NCI-H2081 treated with DMSO at 0.1 percent for 48 hours (cell line): ENCODE measurements around the gene TMEM178B.

Experiments
- DNase-seq: peaks from one replicate; lab custom pipeline; 2025; lab: John Stamatoyannopoulos, UW

TMEM178B gene

DNA sequence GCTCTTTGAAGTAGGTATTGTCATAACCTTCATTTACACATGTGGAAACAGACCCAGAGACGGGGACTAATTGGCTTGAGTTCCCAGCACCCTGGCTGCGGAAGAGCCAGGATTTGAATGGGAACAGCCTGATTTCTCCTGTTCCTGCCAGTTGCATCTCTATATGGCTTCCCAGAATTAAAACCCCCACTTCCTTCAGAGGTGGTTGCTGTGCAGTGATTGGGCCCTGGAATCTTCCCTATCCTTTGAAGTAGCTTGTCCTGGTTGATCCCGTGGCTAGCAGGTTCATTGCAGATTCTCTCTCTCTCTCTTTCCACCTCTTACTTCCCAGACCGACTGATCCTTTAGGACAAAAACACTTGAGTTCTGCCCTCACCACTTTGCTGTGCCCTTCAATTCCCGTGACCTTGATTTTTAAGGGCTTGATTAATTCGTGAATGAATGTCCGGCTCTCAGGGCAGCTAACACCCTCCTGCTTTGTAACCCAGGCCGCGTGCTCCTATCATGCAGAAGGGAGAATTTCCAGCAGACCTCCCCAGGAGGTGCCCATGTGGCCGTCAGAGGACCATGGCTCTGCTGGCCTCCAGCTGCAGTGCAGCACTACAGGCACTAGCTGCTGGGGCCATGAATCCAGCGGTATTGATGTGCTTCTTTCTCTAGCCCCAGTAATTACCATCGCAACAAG lies 356.7 kb downstream of the TMEM178B start:
- no peak for DNase-seq

DNA sequence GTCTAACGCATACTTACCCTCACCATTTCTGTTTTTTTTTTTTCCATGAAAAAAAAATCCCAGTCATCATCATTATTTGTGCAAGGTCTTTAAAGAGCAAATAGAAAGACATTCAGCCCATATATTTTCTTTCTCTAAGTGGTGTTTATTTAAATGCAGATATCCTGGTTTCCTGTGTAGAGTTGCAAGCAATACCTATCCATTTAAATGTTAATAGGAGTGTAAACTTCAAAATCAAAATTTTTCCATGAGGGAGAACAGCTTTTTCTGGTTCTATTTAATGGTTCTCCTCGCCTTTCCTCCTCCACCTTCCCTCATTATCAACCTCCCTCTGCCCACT lies 357.2 kb downstream of the TMEM178B start:
- DNase-seq: peak; percentile 62

DNA sequence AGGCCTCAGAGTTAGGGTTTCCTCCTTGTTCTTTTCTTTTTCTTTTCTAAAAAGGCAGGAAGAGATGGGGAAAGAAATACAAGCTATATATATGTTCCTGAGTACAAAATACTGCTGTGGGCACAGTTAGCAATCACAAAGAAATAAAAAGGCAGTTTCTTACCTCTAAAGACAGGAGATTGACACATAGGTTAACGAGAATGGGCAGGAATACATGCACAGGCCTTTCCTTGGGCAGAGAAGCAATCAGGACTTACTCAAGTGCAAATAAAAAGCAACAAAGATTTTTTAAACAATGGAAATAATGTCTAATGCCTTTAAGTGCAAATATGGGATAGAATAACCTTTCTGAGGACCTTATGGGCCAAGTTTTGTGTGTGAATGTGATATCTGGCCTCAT lies 357.8 kb downstream of the TMEM178B start:
- DNase-seq: no peak

DNA sequence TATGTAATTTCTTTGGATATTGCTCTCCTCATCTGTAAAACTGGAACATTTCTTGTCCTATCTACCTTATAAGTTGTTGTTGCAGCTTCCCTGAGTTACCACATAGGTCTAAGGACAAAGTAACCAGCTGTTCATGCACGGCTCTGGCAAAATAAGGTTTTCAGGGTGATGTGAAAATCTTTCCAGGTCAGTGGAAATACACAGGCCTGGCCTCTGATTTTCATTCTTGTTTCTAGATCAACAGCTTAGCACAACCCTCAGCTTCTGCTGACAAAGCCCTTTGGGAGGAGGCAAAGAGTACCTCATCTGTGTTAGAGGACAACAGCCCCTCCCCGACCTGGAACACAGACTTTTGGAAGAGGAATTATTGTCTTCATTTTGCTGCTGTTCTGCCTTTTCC lies 359.8 kb downstream of the TMEM178B start:
- no peak for DNase-seq

DNA sequence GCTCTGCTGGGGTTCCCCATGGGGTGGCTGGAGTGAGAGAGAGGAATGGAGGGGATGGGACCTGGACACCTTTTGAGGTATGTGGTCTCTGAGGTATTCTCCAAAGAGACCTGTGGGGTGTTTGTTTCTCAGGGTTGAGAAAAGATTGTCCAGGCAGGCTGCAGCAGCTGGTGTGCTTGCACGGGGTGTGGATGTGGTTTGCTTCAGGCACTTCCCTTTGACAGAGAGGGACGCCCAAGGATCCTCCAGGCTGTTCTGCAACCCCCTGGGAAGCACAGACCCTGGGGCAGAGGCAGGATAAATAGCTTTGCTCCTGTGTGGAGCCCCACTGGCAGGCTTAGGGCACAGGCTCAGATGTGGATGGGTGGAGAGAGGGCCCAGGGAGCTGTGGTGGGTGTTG lies 362.3 kb downstream of the TMEM178B start:
- no peak for DNase-seq

DNA sequence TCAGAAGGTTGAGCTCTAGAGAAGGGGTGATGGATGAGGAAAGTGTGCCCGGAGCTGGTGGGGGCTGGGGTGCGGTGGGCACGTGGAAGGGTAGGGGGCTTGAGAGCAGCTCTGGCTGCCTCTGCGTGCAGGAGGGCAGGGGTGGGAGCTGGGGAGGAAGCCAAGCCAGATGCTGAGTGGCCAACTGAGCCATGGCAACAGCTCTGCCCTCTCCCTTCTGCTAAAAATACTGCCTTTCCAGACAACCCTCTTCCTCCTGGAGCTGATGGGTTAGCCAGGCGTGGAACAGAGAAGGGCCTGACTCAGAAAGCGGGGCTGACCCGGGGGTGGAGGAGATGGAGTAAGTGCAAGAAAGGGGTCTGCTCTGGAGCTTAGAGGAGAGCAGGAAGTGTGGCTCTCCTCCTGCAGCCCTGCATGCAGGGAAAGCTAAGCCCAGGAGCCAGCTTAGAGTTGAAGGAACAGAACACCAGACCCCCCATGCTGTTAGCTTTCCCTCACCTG lies 362.8 kb downstream of the TMEM178B start:
- no peak for DNase-seq

DNA sequence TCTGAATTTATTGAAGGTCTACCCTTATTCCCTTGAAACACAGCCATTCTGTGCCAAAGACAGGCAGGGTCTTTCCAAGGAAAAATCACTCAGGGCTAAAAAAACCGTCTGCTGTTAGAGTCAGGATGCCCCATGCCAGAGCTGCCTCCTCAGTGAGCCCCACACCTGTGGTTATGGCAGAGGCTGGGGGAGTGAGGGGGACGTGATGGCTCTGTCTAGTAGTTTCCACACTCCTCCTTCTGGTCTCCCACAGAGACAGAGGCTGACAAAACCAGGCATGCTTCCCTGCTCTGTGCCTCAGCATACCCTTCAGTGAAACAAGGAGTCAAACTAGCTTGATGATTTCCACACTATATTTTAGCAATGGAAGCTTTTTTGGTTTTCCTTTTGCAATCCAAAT lies 365.3 kb downstream of the TMEM178B start:
- DNase-seq: no peak

DNA sequence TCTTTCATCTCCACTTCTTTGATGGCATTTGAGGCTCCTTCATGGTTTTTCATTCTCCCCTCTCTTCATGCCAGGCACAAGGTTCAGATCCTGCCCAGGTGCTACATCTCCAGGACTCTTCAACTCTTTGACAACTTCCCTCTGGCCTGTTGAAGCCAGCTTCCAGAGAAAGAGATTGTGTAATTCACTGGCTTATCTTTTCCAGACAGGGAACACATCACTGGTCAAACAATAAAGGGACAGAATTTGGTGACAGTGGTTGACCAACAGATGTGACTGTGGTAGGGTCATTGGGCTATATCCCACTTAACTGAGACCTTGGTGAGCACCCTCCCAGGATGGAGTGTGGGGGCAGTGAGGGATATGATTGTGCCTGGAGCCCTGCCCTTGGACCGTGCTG lies 365.9 kb downstream of the TMEM178B start:
- no peak for DNase-seq

DNA sequence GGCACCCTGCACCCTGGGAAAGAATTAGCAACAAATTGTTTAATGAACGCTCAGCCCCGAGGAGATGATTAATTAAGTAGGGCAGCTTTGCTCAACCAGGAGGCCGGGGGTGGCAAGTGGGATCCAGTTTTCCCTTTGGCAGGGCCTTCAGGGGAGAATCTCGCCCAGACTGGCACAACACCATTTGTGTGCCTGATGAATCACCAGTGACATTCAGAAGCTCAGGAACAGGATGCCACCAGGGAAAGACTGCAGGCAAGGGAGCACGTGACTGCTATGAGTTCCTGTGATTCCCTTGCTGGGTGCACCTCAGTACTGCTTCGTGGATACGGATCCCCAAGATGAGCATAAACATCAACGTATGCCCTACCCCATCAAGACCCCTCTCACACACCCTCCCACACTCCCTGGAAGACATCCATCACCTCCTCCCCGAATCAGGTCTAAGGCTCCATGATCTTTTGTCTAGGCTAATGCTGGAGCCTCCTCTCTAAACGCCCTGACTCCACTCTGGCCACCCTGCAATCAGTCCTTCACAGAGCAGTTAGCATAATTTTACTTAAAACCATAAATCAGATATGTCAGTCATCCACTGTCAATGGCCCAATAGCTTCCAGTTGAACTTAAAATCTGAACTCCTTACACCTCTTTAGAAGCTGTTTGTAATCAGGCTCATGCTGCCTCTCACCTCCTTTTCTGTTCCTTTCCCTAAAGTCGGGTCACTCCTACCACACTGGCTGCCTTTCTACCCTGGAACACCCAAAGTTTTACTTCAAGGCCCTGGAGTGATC lies 368.2 kb downstream of the TMEM178B start:
- no peak for DNase-seq

DNA sequence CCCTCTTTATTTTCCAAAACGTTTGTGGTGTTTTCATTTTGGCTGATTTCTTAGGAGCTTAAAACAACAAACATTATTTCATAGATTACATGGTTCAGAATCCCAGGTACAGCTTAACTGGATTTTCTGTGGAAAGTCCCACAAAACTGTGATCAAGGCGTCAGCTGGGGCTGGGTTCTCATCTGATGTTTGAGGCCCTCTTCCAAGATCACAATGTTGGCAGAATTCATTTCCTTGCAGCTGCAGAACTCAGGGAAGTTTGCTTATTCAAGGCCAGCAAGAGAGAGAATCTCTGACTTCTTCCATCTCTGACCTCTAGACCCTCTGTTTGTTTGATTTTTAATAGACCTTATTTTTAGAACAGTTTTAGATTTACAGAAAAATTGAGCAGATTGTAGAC lies 368.9 kb downstream of the TMEM178B start:
- no peak for DNase-seq

DNA sequence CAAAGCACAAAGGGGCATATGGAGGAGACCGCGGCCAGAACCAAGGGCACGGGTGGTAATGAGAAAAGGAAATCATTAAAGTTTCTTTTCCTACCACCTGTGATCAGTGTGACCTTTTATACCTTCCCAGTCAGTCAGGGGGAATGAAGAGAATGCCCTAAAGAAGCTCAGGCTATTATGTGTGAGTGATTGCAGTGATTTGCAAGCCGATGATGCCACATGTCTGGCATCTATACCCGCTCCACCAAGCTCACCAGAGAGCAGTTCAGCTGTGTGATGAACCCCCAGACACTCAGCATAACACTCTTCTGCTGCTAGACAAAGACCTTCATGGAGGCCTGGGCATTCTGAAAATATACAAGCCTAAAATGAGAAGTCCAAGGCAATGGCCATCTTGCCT lies 371.1 kb downstream of the TMEM178B start:
- DNase-seq: no peak

DNA sequence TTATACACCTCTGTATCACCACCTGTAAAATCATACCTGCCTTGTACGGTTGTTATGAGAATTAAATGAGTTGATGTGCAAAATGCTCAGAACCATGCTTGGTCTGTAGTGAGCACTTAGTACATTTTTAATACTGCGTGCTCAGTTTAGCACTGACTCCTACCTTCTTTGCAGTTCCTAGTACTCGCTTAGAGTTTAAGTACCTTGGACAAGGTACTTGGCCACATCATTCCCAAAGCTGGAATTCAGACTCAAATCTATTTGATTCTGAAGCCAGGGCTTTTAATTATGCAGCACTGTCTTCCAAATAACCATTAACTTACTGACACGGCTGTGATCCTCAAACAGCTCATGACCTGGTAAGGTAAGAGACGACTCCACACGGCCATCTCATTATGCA lies 377.4 kb downstream of the TMEM178B start:
- DNase-seq: no peak

DNA sequence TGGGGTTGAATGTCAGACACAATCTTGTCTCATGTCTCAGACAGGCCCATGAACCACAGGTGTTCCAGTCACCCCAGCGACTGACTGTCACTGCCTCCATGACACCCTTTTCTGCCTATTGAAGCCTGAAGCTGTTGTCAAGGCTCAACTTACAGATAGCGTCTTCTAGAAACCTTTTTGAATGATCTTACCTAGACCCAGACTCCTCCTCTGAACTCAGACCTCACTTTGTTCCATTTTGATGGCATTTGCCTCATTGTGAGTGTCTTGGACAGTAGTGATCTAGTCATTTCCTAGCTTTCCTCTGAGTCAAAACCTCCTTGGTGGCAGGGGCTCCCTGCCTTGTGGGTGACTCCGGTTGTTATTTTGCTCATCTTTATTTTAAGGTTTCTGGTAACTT lies 379.0 kb downstream of the TMEM178B start:
- DNase-seq: no peak

DNA sequence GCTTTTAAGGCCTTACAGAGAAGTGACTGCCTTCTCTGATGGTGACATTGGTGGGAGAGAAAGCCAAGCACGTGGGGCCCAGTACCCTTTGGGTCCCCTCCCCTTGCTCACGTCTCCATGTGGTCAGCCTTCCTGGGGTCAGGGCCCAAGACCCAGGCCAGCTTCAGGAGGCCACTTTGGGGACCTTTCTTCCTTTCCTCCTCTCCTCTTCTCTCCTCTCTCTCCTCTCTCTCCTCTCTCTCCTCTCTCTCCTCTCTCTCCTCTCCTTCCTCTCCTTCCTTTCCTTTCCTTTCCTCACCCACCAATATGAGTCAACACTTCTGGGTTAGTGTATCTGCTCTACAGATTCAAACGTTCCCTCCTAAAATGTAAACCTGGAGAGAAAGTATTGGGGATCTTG lies 380.5 kb downstream of the TMEM178B start:
- no peak for DNase-seq

DNA sequence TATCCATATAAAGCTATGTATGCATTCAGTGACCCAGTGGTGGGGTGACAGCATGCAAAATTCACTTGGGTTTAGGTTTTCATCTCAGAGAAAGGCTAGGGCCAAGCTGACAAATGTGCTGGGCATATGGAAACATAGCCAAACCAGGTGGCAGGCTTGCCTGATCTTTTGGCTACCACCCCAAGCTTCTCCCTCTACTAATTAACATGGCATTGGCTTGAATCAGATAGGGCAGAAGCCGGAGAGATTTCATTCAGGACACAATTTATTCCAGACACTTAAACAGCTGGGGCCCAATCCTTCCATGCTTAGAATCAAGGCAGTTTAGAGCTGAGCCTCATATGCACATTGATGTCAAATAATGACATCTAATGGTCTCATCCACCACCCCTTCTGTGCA lies 381.9 kb downstream of the TMEM178B start:
- no peak for DNase-seq

DNA sequence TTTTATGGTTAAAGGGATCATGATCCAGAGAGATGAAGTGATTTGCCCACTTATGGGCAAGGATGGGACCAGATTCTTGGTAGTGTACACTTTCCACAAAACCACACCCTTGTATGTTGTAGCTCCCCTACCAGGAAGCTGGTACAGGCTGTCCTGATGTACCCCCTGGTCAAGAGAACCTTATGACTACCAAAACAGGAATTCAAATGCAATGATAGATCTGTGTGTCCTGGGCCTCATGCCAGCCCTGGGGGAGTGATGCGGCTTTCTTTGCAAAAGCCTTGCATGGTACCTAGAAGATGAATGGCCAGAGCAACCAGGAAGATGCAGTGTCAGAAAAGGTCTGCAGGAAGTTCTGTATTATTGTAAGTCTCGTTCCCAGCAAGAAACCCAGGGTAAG lies 382.4 kb downstream of the TMEM178B start:
- no peak for DNase-seq

DNA sequence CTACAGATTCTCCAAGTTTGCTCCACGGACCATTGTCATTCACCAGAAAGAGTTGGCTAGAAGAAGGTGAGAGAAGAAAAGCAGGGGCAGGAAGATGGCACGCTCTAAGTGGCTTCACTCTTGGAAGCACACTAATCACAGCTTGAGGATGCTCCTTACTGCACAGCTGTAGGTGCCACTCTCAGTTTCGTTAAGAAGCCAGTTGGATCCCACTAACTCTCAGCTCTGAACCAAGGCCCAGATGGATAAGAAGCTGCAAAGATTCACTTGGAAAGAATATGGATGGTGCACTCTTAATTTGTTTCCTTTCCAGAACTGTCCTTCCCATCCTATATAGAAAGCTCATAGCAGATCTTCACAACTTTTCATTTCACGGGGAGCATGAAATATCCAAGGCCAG lies 382.8 kb downstream of the TMEM178B start:
- DNase-seq: no peak

DNA sequence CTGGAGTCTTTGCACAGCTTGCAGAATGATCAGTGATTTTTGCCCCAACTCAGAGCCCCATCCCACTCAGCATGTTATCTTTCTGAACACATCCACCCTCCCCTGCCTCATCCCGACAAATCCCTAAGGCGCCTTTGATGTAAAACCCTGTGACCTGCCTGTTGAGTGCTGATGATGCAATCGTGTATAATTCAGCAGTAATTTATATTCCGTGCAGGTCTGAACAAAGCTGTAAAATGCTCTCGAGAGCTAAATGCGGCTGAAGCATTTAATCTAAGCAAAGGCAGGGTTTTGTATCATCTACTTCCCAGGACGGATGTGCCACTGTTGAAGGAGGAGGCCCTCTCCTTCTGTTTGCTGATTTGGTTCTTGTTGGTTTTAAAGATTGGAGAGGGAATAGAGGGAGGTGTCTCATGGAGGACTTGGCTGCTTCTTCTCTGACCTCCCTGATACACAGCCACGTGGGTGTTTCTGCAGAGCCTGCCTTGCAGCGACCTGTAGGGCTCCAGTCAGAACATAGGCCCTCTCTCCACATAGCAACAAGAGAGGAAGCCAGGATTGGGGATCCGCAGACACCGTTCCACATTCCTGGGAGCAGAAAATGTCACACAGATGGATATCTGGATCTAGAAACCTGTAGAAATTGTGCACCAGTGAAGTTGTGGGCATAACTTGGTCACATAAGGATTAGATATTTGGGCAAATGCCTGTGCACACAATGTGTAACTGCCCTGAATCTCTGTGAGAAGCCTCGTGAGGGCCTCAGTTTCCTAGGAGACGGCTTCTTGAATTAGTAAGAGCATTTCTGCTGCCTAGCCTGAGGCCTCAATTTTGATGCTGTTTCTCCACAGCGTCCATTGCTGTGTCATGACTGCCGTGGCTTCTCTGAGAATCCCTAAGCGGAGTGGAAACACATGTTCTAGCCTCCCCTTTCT lies 387.2 kb downstream of the TMEM178B start:
- no peak for DNase-seq

DNA sequence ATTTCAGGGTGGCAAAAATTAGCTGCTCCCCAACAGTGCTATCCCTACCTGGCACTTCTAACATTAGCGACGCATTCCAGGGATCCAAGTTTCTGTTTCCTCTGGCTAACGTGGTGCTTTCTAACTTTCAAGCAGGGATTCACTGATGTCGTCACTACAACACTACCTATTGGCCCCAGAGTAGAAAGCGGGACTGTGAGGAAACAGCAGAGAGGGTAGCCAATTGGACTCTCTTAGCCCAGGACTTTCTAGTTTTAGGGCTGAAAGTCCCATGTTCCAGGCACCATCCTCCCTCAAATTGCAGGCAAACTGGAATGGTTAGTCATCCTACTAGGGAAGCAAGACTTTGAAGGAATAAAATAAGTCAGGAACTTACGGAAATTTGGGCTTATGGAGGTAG lies 388.1 kb downstream of the TMEM178B start:
- DNase-seq: no peak

DNA sequence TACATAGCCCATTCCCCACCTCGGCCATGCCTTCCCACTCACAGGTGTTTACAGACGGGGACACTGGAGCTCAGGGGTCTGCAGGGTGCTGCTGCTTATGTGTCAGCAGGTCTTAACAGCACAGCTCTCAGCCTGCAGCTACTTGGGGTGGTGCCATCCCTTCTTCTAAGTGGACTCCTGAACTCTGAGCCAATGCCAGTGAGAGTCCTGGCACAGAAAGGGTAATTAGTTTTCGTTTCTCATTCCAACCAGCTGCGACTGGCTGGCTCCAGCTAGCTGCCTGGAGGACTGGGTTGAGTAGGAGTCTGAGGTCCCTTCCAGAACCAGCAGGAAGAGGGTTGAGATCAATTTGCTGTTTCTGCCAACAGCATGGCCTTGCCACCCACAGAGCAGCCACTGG lies 389.1 kb downstream of the TMEM178B start:
- DNase-seq: no peak

DNA sequence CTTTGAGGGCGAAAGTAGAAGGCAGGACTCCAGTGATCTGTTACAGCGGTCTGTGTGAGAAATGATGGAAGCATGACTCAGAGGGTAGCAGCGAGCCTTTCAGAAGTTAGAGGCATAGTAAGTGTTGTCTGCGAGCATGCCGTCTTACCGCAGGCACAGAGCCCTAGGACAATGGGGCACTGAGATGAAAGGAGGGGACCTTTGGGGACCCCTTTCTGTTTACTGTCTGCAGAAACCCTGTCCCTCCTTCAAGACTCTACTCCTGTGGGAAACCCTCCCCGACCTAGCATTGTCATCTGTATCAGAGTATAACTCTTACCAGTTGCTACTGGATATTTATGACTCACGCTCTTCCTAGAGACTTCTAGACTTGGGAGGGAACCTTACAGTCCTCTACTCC lies 390.1 kb downstream of the TMEM178B start:
- DNase-seq: no peak

DNA sequence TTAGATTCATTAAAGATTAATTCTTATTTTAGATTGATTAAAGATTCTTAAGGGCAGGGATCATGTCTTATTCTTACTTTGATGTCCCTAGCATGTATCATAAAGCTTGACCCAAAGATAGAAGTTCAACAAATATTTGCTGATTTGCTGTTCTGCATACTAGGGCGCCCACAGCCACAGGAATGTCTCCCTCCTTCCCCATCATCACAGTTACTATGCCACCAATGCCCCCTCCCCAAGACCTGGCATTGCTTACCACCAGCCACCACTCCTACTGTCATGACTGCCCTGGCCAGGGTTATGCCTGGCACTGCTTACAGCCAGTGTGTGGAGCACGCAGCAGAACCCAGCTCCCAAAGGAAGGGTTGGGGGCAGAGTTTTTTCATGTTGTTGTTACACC lies 390.7 kb downstream of the TMEM178B start:
- DNase-seq: no peak
